HUDEP-2 (cell line): Measurements from ENCODE around the gene TACR2.

Source experiments
- DNase-seq, 76 experiments: peaks; one replicate each; lab custom pipeline; 2025; ENCODE audit not compliant: unreplicated experiment in 76 of 76; lab: John Stamatoyannopoulos, UW

The TACR2 gene

DNA sequence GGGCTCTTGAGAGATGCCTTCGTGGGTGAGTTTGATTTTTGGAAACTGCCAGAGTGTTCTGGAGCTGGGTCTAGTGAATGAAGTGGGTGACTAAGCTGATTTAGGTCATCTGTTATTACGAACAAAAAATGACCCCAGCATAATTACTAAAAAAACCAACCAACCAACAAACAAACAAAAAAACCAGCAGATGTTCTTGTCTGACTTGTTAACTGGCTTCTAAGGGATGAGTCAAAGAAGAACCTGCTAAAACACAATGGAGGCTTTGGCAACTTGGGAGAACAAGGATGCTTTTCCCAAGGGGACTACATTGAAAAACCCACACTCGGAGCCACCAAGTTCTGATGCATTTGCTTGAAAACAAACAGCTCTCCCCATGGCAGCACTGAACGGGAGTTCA, 11.5 kb downstream of the TACR2 start:
- DNase-seq = no peak

DNA sequence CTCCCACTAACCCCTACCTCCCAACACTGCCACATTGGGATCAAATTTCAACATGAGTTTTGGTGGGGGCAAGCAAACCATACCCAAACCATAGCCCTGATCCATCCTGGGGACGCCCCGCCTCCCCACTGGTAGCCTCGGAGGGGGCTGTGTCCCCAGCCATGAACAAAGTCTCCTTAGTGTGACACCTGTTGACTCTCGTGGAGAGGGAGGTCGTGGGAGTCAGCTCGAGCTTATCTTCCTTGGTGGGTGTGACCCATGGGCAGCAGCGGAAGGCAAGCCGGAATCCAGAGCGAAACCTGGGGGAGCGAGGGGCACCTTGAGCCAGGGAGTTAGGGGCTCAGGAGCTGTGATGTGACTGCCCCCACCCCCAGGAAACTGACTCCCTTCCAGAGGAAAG, 11.9 kb downstream of the TACR2 start:
- no peak for DNase-seq

DNA sequence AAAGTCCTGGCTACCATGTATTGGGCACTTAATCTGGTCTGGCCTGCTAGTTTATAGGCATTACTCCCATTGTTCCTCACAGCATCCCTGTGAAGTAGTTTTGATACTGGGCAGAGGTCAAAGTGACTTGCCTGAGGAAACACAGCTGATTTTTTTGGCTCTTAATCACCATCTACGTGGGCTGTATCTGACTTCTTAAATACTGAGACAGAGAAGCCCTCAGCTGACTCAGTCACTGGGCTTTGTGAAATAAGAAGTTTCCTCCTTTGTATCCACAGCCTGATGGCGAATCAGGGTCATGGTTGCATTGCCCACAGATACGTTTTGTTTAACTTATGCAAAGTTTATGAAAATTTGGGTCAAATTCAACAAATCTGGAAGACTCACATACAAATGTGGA, 13.2 kb downstream of the TACR2 start:
- DNase-seq = no peak

DNA sequence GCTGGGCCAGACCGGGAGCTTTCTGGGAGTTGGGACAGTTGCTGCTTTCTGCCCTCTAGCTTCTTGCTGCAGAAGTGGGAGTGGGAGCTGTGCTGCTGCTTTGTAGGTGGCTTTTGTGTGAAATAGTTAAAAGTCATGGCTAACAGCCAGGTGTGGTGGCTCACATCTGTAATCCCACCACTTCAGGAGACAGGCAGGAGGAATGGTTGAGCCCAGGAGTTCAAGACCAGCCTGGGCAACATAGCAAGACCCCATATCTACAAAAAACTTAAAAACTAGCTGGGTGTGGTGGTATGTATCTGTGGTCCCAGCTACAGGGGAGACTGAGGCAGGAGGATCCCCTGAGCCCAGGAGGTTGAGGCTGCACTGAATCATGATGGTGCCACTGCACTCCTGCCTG, 13.7 kb downstream of the TACR2 start:
- no peak for DNase-seq

DNA sequence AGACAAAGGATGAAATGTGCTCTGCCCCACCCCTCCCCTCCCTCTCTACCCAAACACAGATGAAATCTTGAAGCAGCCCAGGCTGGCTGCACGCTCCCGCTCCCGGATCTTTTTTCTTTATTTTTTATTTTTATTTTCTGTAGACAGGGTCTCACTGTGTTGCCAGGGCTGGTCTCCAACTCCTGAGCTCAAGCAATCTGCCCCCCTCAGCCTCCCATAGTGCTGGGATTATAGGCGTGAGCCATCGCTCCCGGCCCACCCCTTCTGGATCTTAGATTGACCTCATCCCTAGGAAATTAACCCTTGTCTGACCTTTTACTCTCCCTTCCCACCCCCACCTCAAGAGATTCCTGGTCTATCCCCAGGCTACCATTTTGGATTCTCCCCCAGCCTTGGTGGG, 14.3 kb downstream of the TACR2 start:
- DNase-seq = no peak

DNA sequence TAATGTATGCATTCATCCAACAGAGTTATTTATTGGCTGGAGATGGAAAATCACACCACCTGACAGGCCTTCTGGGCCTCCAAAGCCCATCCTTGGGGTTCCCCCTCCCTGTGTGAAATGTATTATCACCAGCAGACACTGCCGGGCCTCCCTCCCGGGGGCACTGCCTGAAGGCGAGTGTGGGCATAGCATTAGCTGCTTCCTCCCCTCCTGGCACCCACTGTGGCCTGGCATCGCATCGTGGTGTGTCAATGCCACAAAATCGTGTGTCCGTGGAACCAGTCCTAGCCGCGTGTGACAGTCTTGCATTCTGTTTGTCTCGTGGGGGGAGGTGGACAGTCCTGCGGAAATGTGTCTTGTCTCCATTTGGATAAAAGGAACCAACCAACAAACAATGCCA, 15.3 kb downstream of the TACR2 start:
- no peak for DNase-seq

DNA sequence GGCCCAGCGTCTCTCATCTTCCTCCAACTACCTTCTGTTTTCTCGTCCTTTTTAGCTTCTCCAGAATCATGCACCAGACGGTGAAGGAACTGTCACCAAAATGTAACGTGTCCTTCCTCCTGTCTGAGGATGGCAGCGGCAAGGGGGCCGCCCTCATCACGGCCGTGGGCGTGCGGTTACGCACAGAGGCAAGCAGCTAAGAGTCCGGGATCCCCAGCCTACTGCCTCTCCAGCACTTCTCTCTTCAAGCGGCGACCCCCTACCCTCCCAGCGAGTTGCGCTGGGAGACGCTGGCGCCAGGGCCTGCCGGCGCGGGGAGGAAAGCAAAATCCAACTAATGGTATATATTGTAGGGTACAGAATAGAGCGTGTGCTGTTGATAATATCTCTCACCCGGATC, 15.8 kb downstream of the TACR2 start:
- no peak for DNase-seq

DNA sequence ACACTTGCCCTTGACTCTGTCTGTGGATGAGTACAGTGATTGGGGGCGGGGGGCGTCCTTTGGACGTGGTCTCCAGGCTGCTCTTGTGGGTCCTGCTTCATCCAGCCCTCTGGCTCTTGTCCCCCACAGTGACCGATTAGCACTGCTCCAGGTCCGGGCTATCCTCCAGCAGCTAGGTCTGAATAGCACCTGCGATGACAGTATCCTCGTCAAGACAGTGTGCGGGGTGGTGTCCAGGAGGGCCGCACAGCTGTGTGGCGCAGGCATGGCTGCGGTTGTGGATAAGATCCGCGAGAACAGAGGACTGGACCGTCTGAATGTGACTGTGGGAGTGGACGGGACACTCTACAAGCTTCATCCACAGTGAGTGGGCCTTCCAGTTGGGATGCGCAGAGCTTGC, 18.3 kb downstream of the TACR2 start:
- no peak for DNase-seq

DNA sequence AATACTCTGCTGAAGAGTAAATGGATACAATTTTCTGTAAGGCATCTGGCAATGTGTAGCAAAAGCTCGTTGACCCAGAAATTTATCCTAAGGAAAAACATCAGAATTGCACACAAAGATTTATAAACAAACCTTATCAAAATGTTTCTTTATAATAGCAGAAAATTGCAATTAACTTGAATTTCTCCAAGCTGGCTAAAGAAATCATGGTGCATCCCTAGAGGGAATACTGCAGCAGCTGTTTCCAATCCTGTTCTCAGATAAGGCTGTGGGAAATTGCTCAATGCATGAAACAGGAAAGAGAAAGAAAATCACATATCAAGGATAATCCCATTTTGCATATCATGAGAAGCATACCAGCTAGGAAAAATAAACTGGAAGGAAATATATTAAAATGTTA, 18.7 kb downstream of the TACR2 start:
- no peak for DNase-seq

DNA sequence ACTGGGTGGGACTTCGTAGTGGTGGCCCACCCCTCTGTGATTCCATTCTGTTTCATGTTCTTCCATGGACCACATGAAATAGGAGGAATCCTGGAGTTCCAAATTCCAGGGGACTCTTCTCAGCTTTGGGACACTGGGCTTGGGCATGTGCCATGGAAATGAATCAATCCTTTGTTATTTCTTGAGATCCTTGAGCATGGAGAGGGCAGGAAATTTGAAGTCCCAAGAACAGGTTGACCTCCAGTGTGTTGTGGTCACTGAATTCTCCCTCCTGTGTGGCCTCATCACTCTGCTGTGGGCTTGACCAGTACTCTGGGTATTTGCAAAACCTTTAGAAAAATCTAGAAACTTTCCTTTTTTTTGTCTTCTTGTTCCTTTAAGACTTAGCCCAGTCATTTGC, 22.7 kb downstream of the TACR2 start:
- no peak for DNase-seq

DNA sequence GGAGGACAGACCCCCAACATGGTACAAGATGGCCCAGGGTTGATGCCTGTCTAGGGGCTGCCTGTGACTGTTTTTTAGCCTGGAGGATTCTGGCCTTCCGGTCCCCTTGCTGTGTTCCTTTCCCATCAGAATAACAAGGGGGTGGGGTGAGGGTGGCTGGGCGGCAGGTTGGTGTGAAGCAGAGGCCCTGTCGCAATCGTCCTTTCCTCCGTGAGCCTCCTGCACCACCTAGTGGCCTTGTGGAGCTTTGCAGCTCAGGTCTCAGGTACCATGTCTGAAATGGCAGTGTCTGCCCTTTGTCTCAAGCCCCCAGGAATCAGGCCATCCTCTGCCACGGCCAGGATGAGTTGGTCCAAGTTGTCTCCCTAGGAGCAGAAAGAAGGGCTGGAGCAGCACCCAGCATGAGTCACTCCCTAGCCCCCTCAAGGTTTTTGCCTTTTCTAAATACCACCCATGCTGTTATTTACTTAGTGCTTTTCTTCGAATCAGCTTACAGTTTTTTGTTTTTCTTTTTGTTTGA, 24.2 kb downstream of the TACR2 start:
- peak in 71 of 76 experiments; percentile 6 to 89 (median 63) for DNase-seq

DNA sequence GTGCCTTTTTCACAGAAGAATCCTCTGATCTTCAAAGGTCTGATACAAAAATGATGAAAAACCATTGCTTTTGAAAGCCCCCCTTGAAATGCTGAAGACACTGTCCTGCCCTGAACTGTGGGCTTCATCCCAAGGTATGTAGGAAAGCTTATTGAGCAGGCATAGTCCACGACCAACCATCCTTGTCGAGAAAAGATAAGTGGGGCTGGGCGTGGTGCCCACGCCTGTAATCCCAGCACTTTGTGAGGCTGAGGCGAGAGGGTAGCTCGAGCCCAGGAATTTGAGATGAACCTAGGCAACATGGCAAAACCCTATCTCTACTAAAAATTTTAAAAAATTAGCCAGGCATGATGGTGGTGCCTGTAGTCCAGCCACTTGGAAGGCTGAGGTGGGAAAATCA, 25.6 kb downstream of the TACR2 start:
- DNase-seq = peak in 1 of 76 experiments; percentile 5

DNA sequence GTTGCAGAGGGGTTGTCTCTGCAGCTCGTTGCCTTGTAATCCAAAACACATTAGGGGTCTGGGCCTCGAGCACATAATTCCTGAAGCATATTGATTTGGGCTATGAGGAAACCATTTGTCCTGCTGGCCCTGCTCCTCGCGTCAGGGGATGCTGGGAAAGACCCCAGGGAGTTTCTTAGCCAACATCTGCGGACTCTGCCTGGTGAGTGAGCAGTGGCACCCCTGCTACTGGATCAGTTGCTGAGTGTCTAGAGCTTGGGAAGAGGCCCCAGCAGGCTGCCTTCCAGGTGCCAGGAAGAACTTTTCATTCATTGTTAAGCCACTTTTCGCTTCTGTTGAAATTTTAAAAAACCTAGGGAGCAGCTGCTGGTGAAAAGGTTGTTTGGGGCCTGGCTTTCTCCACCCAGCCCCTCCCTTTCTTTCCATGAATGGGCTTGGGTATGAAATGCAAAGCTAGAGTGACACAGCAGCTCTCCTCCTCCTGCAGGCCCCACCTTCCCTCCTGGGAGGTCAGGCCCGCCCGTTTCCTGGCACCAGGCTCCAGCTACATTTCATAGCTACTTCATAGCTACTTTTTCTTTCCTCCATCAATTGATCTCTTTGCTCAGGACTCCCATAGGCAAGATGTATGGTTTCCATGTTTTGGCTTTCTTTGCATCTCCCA, 26.8 kb downstream of the TACR2 start:
- DNase-seq = peak in 64 of 76 experiments; percentile 5 to 75 (median 41)

DNA sequence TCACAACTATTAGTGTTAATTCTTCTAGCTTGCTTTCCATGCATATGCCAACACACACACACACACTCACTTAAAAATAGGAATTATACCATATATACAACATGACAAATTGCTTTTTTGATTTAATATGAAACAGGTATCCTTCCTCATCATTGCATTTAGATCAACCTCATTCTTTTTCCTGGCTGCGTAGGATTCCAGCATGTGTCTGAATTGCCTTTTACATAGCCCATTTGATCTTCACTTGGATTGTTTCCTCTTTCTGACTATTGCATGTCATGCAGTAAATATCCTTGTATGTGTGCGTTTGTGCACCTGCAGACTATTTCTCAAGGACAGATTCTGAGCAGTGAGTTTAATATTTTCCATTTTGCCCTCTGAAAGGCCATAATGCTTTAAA, 28.2 kb downstream of the TACR2 start:
- no peak for DNase-seq

DNA sequence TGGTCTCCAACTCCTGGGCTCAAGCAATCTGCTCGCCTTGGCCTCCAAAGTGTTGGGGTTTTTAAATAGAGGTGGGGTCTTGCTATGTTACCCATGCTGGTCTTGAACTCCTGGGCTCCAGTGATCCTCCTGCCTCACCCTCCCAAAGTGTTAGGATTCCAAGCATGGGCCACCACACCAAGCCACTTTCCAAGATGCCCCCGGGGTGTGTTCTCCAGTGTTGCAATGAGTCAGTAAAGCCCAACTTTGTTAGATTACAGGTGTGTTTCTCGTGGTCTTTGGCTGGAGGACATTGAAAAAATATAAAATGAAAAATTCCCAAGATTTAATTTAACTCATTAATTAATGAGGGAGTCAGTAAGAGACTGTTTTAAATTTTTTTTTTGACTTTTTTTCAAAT, 29.2 kb downstream of the TACR2 start:
- DNase-seq = no peak

DNA sequence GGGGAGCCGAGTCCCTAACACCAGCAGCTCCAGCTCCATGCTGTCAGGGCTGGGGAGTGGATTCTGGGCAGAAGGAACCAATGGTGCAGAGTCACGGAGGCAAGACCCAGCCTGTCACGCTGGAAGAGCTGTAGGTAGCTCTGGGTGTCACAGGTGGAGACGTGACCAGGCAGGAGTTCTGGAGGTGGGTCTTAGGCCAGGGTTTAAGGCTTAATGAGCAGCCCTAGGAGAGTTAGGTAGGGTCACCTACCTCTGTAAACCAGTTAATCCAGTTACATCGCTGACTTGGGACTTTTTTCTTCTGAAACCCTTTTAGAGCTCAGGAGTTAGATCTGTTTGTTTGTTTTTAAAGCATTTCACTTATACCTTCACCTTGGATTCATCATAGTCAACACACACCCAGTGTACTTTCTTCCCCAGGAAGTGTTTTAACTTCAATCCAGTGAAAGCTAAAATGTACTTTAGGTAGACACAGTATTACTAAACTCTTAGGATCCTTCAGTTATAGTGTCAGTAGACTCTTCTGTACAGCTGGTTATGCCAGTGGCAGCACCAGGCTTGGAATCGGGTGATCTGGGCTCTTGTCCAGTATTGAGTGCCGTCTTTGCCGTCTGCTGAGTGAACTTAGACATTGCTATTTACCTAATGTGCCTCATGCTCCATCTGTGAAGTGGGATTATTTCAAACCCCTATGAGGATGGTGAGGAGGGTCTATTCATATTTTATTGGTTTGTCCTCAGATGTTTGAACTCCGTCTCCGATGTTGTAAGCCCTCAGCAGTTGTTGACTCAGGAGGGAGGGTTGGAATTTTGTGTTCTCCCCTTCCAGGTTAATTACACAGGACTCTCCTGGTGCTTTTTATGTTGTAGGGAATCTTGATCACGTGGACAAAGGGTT, 31.0 kb downstream of the TACR2 start:
- DNase-seq = no peak

DNA sequence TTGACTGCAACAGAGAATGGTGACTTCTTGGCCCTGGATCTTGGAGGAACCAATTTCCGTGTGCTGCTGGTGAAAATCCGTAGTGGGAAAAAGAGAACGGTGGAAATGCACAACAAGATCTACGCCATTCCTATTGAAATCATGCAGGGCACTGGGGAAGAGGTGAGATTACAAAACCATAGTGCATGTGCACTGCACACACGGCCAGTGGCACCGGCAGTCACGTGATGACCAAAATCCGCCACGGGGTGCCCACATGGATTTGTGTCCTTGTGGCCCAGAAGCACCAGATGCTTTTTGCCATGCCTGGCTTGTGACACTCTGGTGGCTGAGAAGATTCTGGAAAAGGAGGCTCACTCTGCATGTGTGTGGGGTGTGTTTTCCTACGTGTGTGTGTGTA, 32.4 kb downstream of the TACR2 start:
- DNase-seq = no peak

DNA sequence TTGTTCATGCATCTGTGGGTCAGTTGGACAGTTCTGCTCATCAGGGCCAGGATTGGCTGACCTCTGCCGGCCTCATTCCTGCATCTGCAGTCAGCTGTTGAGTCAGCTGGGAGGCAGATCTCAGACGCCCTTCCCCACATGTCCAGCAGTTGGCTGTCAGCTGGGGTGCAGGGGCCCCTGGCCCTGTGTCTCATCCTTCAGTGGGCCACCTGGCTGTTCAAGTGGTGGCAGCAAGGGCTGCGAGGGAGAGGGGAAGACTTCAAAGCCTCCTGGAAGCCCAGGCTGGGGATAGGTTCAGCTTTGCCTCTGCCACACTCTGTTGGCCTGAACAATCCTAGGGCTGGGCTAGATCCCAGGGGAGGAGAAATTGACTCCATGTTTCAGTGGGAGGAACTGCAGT, 33.2 kb downstream of the TACR2 start:
- DNase-seq = no peak

DNA sequence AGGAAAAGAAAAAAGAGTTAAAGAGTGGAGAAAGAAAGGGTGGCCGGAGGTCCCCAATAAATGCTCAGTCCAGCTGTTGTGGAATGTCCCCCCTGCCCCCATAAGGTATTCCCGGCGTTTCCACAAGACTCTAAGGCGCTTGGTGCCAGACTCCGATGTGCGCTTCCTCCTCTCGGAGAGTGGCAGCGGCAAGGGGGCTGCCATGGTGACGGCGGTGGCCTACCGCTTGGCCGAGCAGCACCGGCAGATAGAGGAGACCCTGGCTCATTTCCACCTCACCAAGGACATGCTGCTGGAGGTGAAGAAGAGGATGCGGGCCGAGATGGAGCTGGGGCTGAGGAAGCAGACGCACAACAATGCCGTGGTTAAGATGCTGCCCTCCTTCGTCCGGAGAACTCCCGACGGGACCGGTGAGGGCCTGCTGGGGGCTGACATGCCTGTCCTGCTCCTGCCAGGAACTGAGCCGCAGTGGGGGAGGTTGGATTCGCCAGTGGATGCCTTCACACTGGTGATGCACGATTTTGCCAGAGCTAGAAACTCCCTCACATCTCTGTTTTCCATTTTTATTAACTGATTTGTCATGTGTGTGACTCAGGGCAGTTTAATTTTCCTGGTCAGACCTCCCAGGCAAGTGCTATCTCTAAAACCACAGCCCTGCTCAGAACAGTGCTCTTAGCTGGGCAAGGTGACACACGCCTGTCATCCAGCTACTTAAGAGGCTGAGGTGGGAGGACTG, 34.2 kb downstream of the TACR2 start:
- DNase-seq = no peak

DNA sequence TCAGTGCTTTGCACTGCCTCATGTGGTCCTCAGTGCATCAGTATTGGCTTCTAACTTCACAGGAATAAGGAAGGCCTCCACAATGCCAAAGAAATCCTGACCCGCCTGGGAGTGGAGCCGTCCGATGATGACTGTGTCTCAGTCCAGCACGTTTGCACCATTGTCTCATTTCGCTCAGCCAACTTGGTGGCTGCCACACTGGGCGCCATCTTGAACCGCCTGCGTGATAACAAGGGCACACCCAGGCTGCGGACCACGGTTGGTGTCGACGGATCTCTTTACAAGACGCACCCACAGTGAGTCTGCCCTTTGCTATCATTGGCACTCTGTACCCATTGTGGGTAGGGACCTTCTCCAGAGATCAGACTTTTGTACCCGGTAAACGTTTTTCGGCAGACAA, 36.9 kb downstream of the TACR2 start:
- no peak for DNase-seq

DNA sequence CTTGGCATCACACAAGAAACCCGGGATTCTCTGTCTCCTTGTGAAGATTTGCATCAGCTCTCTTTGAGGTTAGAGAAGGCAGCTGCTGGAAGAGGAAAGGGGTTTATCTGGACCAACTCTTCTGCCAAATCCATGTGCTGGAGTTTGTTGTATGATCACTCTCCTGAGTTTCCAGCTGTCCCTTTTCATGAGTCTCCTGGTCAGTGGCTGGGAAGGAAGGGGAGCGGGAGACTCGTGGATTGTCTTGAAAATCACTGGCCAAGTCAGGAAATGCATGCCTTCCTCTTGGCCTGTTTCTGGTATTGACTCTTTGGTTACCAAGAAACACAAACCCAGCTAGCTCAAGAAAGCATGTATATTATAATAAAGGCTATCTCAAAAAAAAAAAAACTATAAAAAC, 38.8 kb downstream of the TACR2 start:
- no peak for DNase-seq
